SK-N-SH (cell line): ENCODE data around the gene PDPK1.

ENCODE experiments used
- FOXJ3 ChIP-seq: sonication (generic); formaldehyde crosslinking; IDR thresholded peaks from 2 replicates; pipeline ENCODE4 v1.5.1; 2020; ENCODE audit warnings: mild to moderate bottlenecking, missing genetic modification reagents
- FOXM1 ChIP-seq: IDR thresholded peaks from 2 replicates; pipeline ENCODE4 v1.4.0; 2012; ENCODE audit warnings: low read depth, mild to moderate bottlenecking
- GATA2 ChIP-seq: sonication (generic); formaldehyde crosslinking; IDR thresholded peaks from 2 replicates; pipeline ENCODE4 v1.5.0; 2020; ENCODE audit warnings: mild to moderate bottlenecking, missing genetic modification reagents
- MEF2A ChIP-seq: IDR thresholded peaks from 2 replicates; pipeline ENCODE4 v1.4.0; 2012; ENCODE audit warnings: low read depth, borderline replicate concordance
- POLR2AphosphoS5 ChIP-seq: IDR thresholded peaks from 2 replicates; pipeline ENCODE4 v1.6.1; 2012; ENCODE audit warnings: low read depth, low read length
- RAD21 ChIP-seq: IDR thresholded peaks from 2 replicates; pipeline ENCODE4 v1.6.1; 2012; ENCODE audit warnings: mild to moderate bottlenecking, low read length
- TEAD4 ChIP-seq: IDR thresholded peaks from 2 replicates; pipeline ENCODE4 v1.4.0; 2012; ENCODE audit warnings: mild to moderate bottlenecking, borderline replicate concordance; ENCODE audit not compliant: insufficient read depth
- TF ChIP-seq, protein P1 (sequence below): IDR thresholded peaks from 2 replicates; pipeline ENCODE4; 2012
- TF ChIP-seq, protein P2 (sequence below): fragments of 200-600 bp; sonication (generic); IDR thresholded peaks from 2 replicates; pipeline ENCODE4 v1.6.1; 2017; ENCODE audit warnings: antibody characterized with exemption, mild to moderate bottlenecking, moderate library complexity
- TF ChIP-seq, protein P3 (sequence below): IDR thresholded peaks from 2 replicates; pipeline ENCODE4 v1.4.0; 2012; ENCODE audit warnings: low read depth
- TF ChIP-seq, protein P4 (sequence below): fragments of 150-350 bp; IDR thresholded peaks from 2 replicates; pipeline ENCODE4 v1.6.1; 2017; ENCODE audit warnings: antibody characterized with exemption, low read length, low read depth, borderline replicate concordance

DNA sequence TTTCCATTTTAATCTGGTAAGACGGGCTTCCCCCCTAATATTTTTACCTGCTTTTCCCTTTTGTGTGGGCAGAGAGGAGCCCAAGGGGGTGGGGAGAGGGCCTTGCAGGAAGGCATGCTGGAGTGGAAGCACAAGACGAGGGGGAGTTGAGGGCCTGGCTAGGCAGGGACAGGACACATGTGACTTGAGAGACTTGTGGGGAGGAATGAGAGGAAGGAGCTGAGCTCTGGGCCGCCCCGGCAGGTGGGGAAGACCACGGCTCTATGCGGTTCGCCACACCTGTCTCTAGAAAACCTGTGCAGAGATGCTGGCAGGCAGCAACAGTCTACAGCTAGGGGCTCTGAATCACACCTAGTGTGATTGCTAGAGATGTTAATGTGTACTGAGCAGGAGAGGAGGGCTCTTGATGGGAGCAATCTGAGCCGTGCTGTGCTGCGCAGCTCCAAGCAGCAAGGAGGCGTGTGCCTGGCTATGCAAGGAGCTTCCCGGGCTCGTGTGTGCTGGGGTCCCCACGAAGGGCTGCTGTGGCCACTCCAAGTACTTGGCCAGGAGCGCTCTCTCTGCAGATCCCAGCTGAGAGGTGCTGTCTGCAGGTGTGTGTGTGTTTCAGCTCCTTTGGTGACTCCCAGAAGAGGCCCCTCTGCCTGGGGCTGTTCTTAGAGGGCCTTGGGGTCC, 50.2 kb downstream of the PDPK1 start:
- TF ChIP-seq RAD21 (no peak), MEF2A (no peak), GATA2 (CRISPR knock-in tag) (no peak), FOXJ3 (CRISPR knock-in tag) (no peak), TEAD4 (no peak), POLR2AphosphoS5 (no peak), FOXM1 (no peak)
- TF ChIP-seq, protein P1, sequence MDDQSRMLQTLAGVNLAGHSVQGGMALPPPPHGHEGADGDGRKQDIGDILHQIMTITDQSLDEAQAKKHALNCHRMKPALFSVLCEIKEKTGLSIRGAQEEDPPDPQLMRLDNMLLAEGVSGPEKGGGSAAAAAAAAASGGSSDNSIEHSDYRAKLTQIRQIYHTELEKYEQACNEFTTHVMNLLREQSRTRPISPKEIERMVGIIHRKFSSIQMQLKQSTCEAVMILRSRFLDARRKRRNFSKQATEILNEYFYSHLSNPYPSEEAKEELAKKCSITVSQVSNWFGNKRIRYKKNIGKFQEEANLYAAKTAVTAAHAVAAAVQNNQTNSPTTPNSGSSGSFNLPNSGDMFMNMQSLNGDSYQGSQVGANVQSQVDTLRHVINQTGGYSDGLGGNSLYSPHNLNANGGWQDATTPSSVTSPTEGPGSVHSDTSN = no peak
- TF ChIP-seq, protein P2, sequence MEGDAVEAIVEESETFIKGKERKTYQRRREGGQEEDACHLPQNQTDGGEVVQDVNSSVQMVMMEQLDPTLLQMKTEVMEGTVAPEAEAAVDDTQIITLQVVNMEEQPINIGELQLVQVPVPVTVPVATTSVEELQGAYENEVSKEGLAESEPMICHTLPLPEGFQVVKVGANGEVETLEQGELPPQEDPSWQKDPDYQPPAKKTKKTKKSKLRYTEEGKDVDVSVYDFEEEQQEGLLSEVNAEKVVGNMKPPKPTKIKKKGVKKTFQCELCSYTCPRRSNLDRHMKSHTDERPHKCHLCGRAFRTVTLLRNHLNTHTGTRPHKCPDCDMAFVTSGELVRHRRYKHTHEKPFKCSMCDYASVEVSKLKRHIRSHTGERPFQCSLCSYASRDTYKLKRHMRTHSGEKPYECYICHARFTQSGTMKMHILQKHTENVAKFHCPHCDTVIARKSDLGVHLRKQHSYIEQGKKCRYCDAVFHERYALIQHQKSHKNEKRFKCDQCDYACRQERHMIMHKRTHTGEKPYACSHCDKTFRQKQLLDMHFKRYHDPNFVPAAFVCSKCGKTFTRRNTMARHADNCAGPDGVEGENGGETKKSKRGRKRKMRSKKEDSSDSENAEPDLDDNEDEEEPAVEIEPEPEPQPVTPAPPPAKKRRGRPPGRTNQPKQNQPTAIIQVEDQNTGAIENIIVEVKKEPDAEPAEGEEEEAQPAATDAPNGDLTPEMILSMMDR = no peak
- TF ChIP-seq, protein P3, sequence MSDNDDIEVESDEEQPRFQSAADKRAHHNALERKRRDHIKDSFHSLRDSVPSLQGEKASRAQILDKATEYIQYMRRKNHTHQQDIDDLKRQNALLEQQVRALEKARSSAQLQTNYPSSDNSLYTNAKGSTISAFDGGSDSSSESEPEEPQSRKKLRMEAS = no peak
- TF ChIP-seq, protein P4, sequence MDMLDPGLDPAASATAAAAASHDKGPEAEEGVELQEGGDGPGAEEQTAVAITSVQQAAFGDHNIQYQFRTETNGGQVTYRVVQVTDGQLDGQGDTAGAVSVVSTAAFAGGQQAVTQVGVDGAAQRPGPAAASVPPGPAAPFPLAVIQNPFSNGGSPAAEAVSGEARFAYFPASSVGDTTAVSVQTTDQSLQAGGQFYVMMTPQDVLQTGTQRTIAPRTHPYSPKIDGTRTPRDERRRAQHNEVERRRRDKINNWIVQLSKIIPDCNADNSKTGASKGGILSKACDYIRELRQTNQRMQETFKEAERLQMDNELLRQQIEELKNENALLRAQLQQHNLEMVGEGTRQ = no peak
